Stimulated activated CD4-positive, alpha-beta T cell treated with anti-CD3 and anti-CD28 coated beads, Interleukin-15, amount 100 ng/mL, for 48 hours (primary cell): ENCODE measurements around the gene POMT2.

ENCODE experiments used
- DNase-seq, 2 donors: peaks; one replicate each; pipeline ENCODE4 v3.0.0-alpha.2; 2020; ENCODE audit warnings: low read depth in 2 of 2

The POMT2 gene

DNA sequence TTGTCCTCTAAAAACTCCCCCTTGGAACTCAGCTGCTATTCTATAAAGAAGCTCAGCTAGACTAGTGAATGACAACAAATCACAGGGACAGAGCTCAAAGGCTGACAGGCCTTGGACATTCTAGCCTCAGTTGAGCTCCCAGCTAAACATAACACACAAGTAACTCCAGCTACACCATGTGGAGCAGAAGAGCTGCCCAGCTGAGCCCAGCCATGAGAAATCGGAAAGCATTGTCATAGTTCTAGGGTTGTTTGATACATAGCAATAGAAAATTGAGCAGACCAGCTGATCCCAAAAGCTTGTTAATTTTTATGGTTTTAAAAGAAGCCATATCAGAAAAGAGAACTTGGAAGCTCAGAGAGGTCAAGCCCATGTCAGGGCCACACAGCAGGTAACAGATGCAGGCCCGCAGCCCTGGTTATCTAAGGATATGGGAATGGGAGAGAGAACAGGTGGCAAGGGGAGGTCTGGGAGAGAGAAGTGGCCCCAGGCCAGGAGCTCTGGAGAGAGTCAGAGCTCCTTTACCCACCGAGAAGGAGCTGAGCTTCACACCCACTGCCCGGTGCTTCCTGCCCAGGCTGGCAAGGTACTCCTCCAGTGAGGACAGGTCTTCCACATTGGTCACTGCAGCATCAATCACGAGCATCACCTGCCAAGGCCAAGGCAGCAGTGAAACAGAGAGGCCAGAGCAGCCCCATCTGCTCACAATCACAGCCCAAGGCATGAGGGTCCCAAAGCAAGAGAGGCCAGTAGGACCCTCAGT is 52.6 kb downstream of the POMT2 start:
- DNase-seq = no peak

DNA sequence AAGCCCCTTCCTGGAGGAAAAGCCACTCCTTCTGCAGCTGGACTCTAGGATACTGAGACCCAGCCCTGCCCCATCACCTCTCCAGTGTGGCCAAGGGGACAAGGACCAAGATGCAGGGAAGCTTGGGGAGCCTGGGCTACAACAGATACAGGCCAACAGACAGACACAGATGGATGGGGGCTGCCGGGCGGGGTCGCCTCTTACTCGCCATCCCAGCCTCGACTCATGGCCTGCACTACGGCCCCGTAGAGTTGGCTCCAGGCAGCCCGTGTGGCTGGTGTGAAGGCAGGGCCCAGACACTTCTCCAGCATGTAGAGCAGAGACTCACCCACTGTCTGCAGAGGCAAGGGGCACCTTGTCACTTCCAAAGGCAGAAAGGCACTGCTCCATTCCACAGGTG is 54.3 kb downstream of the POMT2 start:
- DNase-seq = no peak

DNA sequence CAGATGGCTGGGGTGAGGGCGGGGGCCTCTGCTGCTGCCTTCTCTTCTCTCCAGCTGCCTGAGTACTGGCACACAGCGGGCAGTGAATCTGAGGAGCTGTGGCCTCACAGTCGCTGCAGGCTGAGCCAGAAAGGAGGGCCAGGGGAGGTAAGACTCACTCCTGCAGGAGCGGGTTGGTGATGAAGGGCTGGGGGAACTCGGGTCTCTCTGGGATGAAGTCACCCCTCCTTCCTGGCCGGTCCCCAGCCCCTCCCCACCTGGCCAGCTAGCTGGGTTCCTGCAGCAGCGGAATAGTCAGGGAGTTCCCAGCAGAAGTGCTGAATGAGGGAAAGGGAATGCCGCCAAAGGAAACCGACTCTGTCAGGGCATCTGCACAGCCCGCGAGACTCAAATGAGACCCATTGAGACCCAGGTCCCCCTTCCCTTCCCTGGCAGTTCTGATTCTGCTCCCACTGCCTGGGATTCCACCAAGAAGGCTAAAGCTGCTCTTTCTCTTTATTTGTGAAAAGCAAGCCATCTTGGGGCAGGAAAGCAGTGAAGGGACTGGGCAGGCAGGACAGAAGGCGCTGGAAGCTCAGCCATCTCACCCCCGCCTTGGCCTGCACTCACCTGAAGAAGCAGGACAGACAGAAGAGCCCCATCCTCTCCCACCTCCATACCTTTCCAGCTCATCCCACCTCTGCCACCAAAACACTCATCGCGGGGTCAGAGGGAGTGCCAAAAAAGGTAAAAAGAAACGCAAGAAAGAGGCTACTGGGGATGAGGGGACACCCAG is 54.9 kb downstream of the POMT2 start:
- no peak for DNase-seq

DNA sequence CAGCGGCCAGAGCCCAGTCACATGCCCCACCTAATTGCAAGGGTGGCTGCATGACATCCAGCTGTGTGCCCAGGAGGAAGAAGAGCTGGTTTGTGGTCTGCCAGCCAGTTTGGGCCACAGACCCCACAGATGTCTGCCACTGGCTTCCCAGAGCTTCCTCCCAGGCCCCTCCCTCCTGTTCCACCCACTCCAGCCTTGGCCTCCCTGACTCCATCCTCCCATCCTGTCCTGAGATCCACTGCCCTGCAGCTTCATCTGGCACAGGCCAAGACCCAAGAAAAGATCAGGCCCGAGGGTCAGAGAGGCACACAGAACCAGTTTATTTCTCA is 55.5 kb downstream of the POMT2 start:
- DNase-seq = no peak

DNA sequence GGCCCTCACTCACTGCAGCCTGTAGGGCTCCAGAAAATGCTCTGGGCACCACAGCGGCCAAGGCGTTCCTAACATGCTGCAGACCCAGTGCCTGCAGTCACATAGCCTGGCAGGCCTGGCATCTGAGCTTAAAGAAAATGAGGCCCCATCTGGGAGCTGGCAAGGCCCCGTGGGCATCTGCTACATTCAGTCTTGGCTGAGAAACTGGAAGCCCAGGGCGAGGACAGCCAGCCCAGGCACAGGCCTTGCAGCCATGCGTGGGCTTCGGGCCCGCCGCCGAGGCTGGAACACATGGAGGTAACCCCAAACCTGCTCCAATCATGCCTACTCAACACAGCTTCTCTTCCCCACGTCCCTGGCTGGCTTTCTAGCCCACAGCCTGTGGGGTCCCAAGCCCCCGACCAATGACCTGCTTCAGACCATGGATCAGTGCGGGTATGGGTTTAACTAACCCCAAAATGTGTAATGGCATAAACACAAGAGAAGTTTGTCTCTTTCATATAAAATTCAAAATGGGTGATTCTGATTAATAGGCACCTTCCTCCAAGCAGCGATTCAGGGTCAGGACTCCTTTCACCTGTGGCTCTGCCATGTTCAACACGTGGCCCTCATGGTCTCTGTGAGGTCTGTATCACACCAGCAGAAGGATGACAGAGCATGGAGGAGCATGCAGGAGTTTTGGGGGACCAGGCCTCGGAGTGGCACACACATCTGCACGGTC is 56.1 kb downstream of the POMT2 start:
- no peak for DNase-seq

DNA sequence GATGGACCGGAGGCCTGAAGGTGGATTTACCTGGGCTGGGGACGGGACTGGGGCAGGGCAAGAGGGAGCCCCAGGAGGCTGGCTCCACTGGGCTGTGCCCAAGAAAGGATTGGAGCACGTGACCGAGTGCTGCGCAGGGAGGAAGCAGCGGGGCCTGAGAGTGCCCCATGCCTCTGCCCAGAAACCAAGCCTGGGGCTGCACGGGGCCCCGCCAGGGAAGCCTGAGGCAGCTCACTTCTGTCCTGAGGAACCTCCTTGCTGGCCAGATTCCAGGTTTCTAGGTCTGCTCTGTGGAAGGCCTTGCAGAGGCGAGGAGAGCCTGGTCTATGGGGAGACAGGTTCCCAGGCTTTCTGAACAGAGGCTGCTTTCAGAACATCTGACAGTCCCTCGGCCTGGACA is 60.1 kb downstream of the POMT2 start:
- no peak for DNase-seq

DNA sequence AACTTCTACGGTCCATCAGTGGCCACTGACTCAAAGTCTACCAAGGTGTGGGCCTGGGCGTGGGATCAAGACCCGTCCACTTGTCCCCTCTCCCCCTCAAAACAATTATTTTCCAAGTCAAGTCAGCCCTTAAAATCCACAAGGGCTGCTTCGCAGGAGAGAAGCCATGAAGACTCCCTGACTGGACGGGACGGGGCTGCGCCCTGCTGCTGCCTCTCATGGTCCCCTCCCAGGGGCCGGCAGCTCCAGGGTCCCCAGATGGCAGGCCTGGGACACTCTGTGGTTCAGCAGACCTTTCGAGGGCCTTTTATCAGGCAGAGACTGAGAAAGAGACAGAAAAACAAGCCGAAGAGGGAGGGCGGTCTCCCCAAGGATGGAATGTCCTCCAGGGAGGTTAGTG is 60.5 kb downstream of the POMT2 start:
- DNase-seq = no peak

DNA sequence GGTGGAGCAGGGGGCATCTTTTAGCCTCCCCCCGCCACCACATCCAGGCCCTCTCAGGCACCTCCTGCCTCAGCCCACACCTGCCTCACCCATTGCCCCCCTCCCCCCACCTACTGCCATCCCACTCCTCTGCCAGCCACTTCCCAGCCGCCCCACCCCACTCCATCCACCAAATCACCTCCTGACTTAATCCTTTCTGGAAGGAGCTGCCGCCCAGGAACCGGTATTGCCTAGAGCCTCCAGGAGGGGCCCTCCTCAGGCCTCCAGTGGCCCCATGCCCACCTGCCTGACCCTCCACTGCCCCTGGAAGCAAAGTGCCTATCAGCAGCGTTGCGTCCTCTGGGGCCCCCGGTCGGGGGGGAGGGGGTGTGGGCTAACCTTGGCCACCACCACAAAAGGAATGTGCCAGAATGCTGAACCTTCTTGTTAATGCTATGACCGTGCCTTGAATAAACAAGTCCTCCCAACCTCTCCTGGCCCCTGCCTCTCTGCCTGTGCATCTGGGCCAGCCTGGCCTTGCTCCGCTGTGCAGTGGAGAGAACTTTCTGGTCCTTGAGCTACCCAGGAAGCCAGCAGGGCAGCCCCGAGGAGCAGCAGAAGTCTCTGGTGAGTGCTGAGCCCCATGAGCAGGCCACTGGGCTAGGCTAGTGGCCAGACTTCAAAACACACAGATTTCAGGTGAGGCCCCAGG is 61.5 kb downstream of the POMT2 start:
- no peak for DNase-seq

DNA sequence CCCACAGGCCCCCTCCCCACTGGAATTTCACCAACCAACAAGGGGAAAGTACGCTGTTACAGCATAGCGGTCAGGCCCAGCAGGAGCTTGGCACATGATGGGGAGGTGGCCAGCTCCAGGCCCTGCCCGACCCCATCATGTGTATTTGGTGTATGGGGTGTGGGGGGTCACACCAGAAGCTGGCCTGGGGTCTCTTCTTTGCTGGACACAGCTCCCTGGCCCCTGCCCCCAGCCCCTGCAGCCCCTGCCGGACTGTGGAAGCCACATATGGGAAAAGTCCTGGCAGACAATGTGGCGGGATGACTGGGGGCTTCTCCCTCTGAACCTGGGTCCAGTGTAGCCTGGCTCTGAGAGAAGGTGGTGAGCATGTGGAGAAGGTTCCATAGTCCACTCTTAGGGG is 62.1 kb downstream of the POMT2 start:
- DNase-seq = no peak

DNA sequence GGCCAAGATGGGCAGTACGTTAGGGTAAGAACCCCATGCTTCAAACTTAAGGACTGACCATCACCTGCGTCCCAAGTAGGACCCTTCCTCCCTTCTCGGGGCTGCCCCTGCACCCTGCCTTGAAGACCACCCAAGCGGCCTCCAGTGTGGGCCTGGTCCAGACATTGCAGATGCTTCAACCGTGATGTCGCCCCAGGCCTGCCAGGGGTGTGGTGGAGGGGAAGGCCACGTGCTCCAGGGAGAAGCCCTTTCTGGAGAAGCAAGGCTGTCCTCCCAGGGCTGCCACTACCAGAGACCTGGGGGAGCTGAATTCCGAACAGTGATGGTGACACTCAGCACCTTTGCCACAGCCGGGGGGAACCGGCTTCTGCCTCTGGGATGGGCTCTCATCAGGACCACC is 63.0 kb downstream of the POMT2 start:
- DNase-seq = no peak

DNA sequence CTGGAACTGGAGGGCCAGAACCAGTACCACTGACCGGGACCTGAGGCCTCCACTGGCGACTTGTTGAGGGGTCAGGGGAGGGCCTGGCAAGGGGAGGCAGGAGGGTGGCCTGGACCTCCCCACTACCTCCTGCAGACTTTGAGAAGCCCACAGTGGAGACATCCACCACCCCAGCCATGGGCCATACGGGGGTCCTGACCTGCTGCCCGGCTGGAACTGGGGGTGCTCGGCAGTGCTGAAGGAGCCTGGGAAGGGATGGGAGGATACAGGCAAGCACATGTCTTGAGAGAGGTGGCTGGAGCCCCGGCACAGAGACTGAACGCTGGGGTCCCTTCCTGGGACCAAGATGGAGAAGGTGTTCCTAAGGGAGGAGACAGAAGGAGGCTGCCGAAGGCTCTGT is 64.0 kb downstream of the POMT2 start:
- DNase-seq = no peak

DNA sequence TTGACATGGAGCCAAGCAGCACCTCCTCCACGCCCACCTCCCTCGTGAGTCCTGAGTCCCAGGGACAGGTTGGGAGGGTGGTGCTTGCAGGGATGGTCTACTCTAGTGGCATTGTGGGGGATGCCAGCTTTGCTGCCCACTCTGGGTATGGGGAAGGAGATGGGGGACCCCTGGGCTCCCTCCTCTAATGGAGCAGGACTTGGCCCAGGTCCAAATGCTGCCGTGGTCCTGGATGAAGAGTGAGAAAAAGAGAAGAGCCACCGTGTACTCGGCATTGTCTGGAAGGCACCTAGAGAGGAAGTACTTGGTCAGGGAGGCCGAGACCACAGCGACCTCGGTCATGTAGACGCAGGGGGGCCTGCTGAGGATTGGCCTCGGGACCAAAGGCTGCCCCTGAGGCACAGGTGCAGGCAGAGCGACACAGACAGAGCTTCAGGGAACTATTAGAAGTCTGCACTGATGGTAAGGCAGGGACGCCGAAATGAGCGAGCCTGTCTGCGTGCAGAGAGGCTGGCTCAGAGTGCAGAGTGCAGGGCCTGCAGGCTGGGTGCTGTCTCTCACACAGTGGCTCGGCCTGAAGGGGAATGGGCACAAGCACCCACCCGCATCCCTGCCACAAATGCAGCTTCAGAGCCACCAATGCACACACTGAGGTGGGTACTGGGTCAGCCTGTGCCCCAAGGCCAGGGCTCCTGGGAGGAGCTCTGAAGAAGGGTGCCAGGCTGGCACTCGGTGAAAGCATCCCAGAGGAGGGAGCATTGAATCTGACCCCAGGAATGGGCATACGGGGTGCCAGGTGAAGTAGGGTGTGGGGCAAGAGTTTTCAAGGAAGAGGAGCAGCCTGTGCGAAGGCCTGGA is 67.1 kb downstream of the POMT2 start:
- no peak for DNase-seq

DNA sequence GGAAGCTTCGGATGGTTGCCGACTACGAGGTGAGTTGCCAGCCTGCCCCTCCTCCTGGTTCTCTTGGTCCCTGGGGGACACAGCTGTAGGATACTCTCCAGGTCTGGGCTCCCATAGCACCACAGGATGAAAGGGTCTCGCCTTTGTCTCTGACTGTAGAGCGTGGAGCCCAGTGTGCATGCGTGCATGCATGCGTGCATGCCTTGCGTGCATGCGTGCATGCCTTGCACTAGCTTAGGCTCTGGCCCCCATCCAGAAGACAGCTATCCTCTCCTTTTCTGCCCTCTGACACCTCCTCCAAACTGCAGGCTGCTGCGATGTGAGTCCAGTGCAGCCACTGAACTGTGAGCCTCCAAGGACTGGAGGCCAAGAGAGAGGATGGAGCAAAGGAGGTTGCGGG is 68.8 kb downstream of the POMT2 start:
- no peak for DNase-seq

DNA sequence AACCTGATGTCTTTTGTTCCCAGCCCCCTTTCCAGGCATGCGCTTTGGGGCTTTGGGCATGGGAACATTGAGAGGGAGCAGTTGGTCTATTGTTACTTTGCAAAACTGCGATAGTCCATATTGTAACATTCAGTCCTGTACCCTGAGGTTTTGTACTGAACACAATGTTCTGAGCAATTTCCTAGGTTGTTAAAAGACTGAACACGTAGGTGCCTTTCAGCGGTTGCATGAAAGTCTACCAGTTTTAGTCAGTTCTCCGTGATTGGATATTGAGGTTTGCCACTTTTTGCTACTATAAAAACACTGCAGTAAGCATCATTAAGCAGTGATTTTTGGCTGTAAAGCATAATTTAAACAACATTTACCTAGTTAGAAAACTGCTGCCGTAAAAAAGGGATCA is 69.8 kb downstream of the POMT2 start:
- DNase-seq = no peak

DNA sequence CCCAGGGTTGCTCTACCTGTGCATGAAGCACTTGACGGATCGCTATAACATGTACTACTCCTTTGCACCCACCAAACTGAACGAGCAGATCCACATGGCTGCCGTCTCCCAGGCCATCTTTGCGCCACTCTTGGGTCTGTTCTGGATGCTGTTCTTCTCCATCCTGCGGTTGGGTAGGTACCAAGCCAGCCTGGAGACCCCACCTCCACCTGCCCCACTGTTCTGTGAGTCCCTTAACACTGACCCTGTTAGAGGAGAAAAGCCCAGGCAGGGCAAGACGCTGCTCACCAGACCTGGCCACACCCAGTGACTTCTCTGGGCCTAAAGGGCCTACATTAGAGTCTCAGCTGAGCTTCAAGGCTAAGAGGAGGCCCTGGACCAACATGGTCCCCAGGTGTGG is 71.4 kb downstream of the POMT2 start:
- no peak for DNase-seq

DNA sequence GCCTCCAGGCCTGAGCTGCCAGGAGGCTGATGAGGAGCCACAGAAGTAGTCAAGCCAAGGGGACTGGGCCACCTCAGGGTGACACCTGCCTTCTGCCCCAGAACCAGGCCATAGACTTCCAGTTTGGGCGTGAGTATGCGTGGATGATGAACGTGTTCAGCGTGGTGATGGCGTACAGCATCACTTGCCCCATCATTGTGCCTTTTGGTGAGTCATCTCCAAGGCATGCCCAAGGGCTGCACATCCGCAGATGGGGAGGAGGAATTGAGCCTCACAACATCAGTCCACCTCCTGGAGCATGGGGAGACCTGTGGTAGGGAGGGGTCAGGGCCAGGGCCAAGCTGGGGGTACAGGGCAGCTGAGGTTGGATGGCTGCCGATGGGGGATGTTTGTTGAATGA is 72.0 kb downstream of the POMT2 start:
- no peak for DNase-seq

DNA sequence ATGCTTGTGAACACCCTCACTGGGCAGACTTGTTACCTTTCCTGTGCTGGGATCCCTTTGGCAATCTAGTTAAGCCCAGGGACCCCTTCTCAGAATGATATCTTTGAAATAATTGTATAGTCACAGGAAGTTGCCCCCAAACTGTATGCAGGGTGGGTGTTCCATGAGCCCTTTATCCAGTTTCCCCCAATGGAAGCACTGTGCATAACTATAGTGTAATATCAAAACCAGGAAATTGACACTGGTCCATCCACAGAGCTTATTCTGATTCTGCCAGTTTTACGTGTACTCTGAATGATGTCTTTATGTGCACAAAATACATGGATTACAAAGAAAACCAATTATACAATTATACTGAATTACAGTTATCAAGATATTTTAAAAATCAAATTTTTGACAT is 73.9 kb downstream of the POMT2 start:
- DNase-seq = no peak

DNA sequence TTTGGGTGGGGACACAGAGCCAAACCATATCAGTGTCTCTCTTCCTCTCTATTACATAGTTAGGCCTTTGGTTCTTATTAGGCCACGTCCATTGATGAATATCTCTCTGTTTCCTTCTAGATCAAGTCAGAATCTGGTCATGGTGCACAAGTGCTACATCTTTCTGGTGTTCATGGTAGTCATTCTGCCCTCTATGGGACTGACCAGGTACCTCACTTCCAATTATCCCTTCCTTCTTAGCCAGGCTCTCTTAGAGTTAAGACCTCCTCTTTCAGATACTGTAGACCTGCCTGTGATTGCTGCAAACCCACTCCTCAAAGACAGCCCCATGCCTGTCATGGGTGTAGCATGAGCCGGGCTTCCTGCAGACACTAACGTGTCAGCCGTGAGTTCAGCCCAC is 74.9 kb downstream of the POMT2 start:
- DNase-seq = no peak

DNA sequence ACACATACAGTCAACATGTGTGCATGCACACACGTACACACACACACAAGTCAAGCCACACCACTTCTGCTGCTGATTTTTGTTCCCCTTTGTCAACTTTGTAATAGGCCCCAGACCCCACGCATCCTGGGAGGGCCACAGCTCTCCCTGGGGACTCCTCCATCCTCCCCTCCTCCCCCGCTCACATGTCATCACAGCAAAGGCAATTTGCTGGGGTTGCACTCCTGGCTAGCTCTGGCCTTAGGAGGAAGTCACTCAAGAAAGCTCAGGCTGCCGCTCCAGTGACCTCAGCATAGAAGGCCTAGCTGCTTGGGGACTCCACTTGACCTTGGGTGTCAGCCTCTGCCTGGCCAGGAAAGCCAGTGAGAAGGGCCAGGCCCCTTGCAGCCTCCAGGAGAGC is 76.8 kb downstream of the POMT2 start:
- no peak for DNase-seq

DNA sequence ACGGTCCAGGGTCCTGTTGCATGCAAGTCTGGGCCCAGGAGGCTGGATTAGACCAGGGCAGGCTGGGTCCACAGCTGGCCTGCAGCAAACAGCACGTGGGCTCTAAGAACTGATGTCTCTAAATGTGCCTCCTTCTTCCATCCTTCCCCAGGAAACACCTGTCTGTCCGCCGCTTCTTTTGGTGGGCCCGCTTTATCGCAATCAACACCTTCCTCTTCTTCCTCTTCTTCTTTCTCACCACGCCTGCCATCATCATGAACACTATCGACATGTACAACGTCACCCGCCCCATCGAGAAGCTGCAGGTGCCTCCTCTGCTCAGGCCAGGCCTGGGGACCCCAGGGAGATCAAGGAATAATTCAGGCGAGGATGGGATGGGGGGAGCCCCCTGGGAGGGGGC is 77.9 kb downstream of the POMT2 start:
- no peak for DNase-seq

DNA sequence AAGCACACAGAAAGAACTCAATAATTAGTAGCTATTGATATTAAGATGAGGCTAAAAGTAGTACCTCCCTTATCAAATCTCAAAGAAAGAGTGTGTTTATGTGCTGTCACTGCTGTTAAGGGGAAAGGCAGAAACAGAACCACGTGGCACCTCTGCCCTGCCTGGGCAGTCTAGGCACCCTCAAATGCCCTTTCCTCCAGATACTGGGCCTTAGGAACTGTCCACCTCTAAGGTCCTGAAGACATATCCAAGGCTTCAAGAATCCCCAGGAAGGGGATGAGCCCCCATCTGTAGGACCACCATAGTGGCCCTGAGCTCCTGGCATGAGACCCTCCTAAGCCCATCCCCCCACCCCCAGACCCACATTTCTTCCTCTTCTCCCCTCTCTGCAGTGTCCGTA is 78.7 kb downstream of the POMT2 start:
- DNase-seq = no peak
